NT2/D1 (cell line): ENCODE measurements around the gene TMCC1.
"Not testable (repeated sequence)": the region's sequence is repeated elsewhere in the genome, so short reads cannot be mapped to it uniquely, and the experiment has no call there.

Experiments used
- SUZ12 ChIP-seq: IDR thresholded peaks from 2 replicates; pipeline ENCODE4 v1.6.1; 2011; ENCODE audit not compliant: insufficient read length, insufficient read depth; ENCODE audit errors: extremely low read depth
- YY1 ChIP-seq: IDR thresholded peaks from 2 replicates; pipeline ENCODE4 v1.6.1; 2011; ENCODE audit not compliant: insufficient read length, insufficient read depth

- TF ChIP-seq YY1, SUZ12: not testable (repeated sequence)
Observed at GRCh38 chr3:129856790-129857189, 36.7 kb downstream of the TMCC1 start.
